Fibroblast of lung (primary cell): ENCODE data around the gene LRG1.

ENCODE experiments used
- CTCF ChIP-seq, 2 donors: IDR thresholded peaks in 1 of 2; conservative IDR thresholded peaks in 1 of 2; 1 replicate in 1 of 2; 2 replicates in 1 of 2; pipeline ENCODE4 v1.5.1; 2011 to 2012; ENCODE audit warnings: low read length in 2 of 2, control low read depth in 1 of 2, inconsistent platforms in 1 of 2, low read depth in 1 of 2, mild to moderate bottlenecking in 1 of 2
- EZH2 ChIP-seq: IDR thresholded peaks from 2 replicates; pipeline ENCODE4 v1.5.1; 2012; ENCODE audit warnings: low read length, control low read depth, mild to moderate bottlenecking; ENCODE audit errors: missing control alignments

GRCh38 chr19:4513248-4513647, 26.6 kb downstream of the LRG1 start:
- TF ChIP-seq CTCF (conservative IDR thresholded peaks at IDR 0.05 in 1 of 2, IDR thresholded peaks at IDR 0.05 in 1 of 2; ENCODE audit: low read depth in 1 of 2, low read length in 2 of 2) (no peak), EZH2 (no peak)
